ENCODE results near the gene UMAD1.

The UMAD1 gene

DNA sequence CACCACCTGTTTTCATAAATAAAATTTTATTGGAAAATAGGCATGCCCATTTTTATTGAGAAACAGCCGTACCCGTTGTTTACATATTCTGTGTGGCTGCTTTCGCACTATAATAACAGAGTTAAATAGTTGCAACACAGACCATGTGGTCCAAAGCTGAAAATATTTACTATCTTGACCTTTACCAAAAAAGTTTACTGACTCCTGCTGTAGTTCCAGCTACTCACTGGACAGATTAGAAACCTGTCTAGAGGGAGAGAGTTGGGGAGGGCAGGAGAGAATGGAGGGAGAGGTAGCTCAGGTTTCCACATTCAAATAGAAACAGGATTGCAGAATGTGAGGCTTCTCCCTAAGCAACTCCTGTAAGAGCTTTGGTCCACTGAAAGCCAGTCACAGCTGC, 273.0 kb downstream of the UMAD1 start:
- Histone ChIP-seq H2BK15ac (ENCODE audit: low read depth, poor library complexity, severe bottlenecking) (no peak overlapping the region), H2AK5ac (ENCODE audit: low read length, severe bottlenecking) (no peak overlapping the region), H3K79me1 (replicated peaks; ENCODE audit: low read length, poor library complexity, severe bottlenecking) (no peaks in the 10 kb centered on the region), H3K9me3 (ENCODE audit: control insufficient read depth, low read length) (no peaks in the 10 kb centered on the region), H3K27ac (ENCODE audit: low read length, poor library complexity, severe bottlenecking) (no peak overlapping the region), H2BK120ac (ENCODE audit: low read depth, low read length) (no peak overlapping the region), H3K9ac (ENCODE audit: low read length) (no peak overlapping the region), H4K91ac (ENCODE audit: low read length) (no peak overlapping the region), H3K14ac (ENCODE audit: low read length in 2 of 2) (no peak overlapping the region), H3K4ac (ENCODE audit: low read depth in 1 of 2, low read length in 2 of 2) (no peak overlapping the region), H3K18ac (ENCODE audit: low read depth in 1 of 2, low read length in 2 of 2) (peak overlapping the region in 1 of 2 experiments; percentile 14), H3K4me2 (ENCODE audit: low read length, poor library complexity, severe bottlenecking) (no peak overlapping the region), H3K36me3 (ENCODE audit: control insufficient read depth in 1 of 2, insufficient read depth in 2 of 2, low read depth in 1 of 2, low read length in 2 of 2) (no peaks in the 10 kb centered on the region), H3K4me3 (ENCODE audit: insufficient read depth in 1 of 2, low read depth in 1 of 2, low read length in 2 of 2) (no peak overlapping the region), H2BK5ac (ENCODE audit: low read depth, low read length, poor library complexity, severe bottlenecking) (no peak overlapping the region), H3K23ac (ENCODE audit: low read length in 2 of 2) (no peak overlapping the region), H3K4me1 (ENCODE audit: control insufficient read depth, insufficient read depth, low read depth, low read length) (peaks cover 1% of the 10 kb centered on the region), H4K8ac (ENCODE audit: low read length) (no peak overlapping the region), H3K27me3 (ENCODE audit: control insufficient read depth in 1 of 2, insufficient read depth in 1 of 2, low read length in 2 of 2) (no peaks in the 10 kb centered on the region), H2AFZ (ENCODE audit: low read depth, low read length) (no peak overlapping the region), H2BK12ac (ENCODE audit: low read length in 2 of 2) (no peak overlapping the region)
- WGBS: 64% methylated on average over 3 of the region's 3 CpGs
- peak; percentile 50 for DNase-seq

DNA sequence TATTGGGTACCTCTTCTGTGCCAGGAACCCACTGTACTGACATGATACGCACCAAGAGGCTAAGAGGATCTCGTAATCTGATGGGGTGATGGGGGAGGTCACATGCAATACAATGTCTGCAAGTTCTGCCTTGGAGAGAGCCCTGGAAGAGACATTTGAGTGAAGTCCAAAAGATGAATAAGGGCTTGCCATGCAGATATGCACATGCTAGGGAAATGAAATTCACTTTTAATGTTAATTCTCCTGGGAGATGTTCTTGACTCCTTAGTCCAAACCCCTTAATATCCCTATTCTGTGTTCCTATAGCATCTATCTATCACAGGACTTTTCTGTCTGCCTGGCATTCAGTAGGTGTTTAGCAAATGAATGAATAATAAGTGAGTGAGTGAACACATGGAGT, 274.0 kb downstream of the UMAD1 start:
- Histone ChIP-seq H3K14ac (ENCODE audit: low read length in 2 of 2) (no peak overlapping the region), H2BK120ac (ENCODE audit: low read depth, low read length) (no peak overlapping the region), H3K27me3 (ENCODE audit: control insufficient read depth in 1 of 2, insufficient read depth in 1 of 2, low read length in 2 of 2) (no peaks in the 10 kb centered on the region), H3K4me1 (ENCODE audit: control insufficient read depth, insufficient read depth, low read depth, low read length) (no peaks in the 10 kb centered on the region), H3K18ac (ENCODE audit: low read depth in 1 of 2, low read length in 2 of 2) (no peak overlapping the region), H3K4me2 (ENCODE audit: low read length, poor library complexity, severe bottlenecking) (no peak overlapping the region), H2BK12ac (ENCODE audit: low read length in 2 of 2) (no peak overlapping the region), H4K8ac (ENCODE audit: low read length) (no peak overlapping the region), H2BK5ac (ENCODE audit: low read depth, low read length, poor library complexity, severe bottlenecking) (no peak overlapping the region), H3K27ac (ENCODE audit: low read length, poor library complexity, severe bottlenecking) (no peak overlapping the region), H3K9me3 (ENCODE audit: control insufficient read depth, low read length) (no peaks in the 10 kb centered on the region), H2BK15ac (ENCODE audit: low read depth, poor library complexity, severe bottlenecking) (no peak overlapping the region), H3K4ac (ENCODE audit: low read depth in 1 of 2, low read length in 2 of 2) (no peak overlapping the region), H2AK5ac (ENCODE audit: low read length, severe bottlenecking) (no peak overlapping the region), H4K91ac (ENCODE audit: low read length) (no peak overlapping the region), H3K79me1 (replicated peaks; ENCODE audit: low read length, poor library complexity, severe bottlenecking) (no peaks in the 10 kb centered on the region), H2AFZ (ENCODE audit: low read depth, low read length) (no peak overlapping the region), H3K9ac (ENCODE audit: low read length) (no peak overlapping the region), H3K4me3 (ENCODE audit: insufficient read depth in 1 of 2, low read depth in 1 of 2, low read length in 2 of 2) (no peak overlapping the region), H3K36me3 (ENCODE audit: control insufficient read depth in 1 of 2, insufficient read depth in 2 of 2, low read depth in 1 of 2, low read length in 2 of 2) (no peaks in the 10 kb centered on the region), H3K23ac (ENCODE audit: low read length in 2 of 2) (no peak overlapping the region)
- DNase-seq: no peak
- 98% methylated on average over 2 of the region's 2 CpGs for WGBS

GRCh38 chr7:7916064-7916463, 275.5 kb downstream of the UMAD1 start:
- no peak overlapping the region for H2BK15ac ChIP-seq (ENCODE audit: low read depth, poor library complexity, severe bottlenecking)
- no peak overlapping the region for H2AFZ ChIP-seq (ENCODE audit: low read depth, low read length)
- H2AK5ac ChIP-seq (ENCODE audit: low read length, severe bottlenecking): no peak overlapping the region
- H3K23ac ChIP-seq (ENCODE audit: low read length in 2 of 2): no peak overlapping the region
- no peak overlapping the region for H3K14ac ChIP-seq (ENCODE audit: low read length in 2 of 2)
- H4K91ac ChIP-seq (ENCODE audit: low read length): no peak overlapping the region
- no peak overlapping the region for H3K4me2 ChIP-seq (ENCODE audit: low read length, poor library complexity, severe bottlenecking)
- no peaks in the 10 kb centered on the region for H3K36me3 ChIP-seq (ENCODE audit: control insufficient read depth in 1 of 2, insufficient read depth in 2 of 2, low read depth in 1 of 2, low read length in 2 of 2)
- H3K79me1 ChIP-seq (replicated peaks; ENCODE audit: low read length, poor library complexity, severe bottlenecking): no peaks in the 10 kb centered on the region
- H3K27me3 ChIP-seq (ENCODE audit: control insufficient read depth in 1 of 2, insufficient read depth in 1 of 2, low read length in 2 of 2): no peaks in the 10 kb centered on the region
- WGBS: 56% methylated on average over 1 of the region's 1 CpG
- H2BK5ac ChIP-seq (ENCODE audit: low read depth, low read length, poor library complexity, severe bottlenecking): no peak overlapping the region
- no peak overlapping the region for H2BK120ac ChIP-seq (ENCODE audit: low read depth, low read length)
- no peak overlapping the region for H3K27ac ChIP-seq (ENCODE audit: low read length, poor library complexity, severe bottlenecking)
- H4K8ac ChIP-seq (ENCODE audit: low read length): no peak overlapping the region
- no peak for DNase-seq
- H2BK12ac ChIP-seq (ENCODE audit: low read length in 2 of 2): no peak overlapping the region
- H3K4me1 ChIP-seq (ENCODE audit: control insufficient read depth, insufficient read depth, low read depth, low read length): no peaks in the 10 kb centered on the region
- no peak overlapping the region for H3K9ac ChIP-seq (ENCODE audit: low read length)
- H3K9me3 ChIP-seq (ENCODE audit: control insufficient read depth, low read length): no peaks in the 10 kb centered on the region
- H3K4me3 ChIP-seq (ENCODE audit: insufficient read depth in 1 of 2, low read depth in 1 of 2, low read length in 2 of 2): no peak overlapping the region
- H3K4ac ChIP-seq (ENCODE audit: low read depth in 1 of 2, low read length in 2 of 2): no peak overlapping the region
- no peak overlapping the region for H3K18ac ChIP-seq (ENCODE audit: low read depth in 1 of 2, low read length in 2 of 2)

DNA sequence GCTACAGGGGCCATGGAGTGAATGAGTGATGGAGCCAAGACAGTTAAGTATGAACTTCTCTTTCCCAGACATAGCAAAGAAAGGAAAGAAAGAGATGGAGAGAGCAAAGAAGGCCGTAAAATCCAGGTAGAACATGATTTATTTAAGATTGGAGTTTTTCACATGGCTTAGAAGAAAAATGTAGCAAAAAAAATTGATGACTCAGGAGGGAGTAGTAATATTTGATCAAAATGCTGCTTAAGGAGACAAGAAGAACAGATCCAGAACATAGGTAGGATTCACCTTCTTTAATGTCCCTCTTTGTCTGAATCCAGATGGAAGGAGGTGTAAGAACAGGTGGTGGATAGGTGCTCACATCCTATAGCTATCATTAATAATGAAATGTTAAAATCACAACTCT, 277.0 kb downstream of the UMAD1 start:
- Histone ChIP-seq H4K91ac (ENCODE audit: low read length) (no peak overlapping the region), H3K79me1 (replicated peaks; ENCODE audit: low read length, poor library complexity, severe bottlenecking) (no peaks in the 10 kb centered on the region), H3K4me2 (ENCODE audit: low read length, poor library complexity, severe bottlenecking) (no peak overlapping the region), H3K27ac (ENCODE audit: low read length, poor library complexity, severe bottlenecking) (no peak overlapping the region), H3K36me3 (ENCODE audit: control insufficient read depth in 1 of 2, insufficient read depth in 2 of 2, low read depth in 1 of 2, low read length in 2 of 2) (no peaks in the 10 kb centered on the region), H3K9me3 (ENCODE audit: control insufficient read depth, low read length) (no peaks in the 10 kb centered on the region), H3K23ac (ENCODE audit: low read length in 2 of 2) (no peak overlapping the region), H3K4ac (ENCODE audit: low read depth in 1 of 2, low read length in 2 of 2) (no peak overlapping the region), H2BK15ac (ENCODE audit: low read depth, poor library complexity, severe bottlenecking) (no peak overlapping the region), H2AFZ (ENCODE audit: low read depth, low read length) (no peak overlapping the region), H3K14ac (ENCODE audit: low read length in 2 of 2) (no peak overlapping the region), H3K4me1 (ENCODE audit: control insufficient read depth, insufficient read depth, low read depth, low read length) (no peaks in the 10 kb centered on the region), H3K4me3 (ENCODE audit: insufficient read depth in 1 of 2, low read depth in 1 of 2, low read length in 2 of 2) (no peak overlapping the region), H2BK12ac (ENCODE audit: low read length in 2 of 2) (no peak overlapping the region), H3K18ac (ENCODE audit: low read depth in 1 of 2, low read length in 2 of 2) (no peak overlapping the region), H2AK5ac (ENCODE audit: low read length, severe bottlenecking) (no peak overlapping the region), H4K8ac (ENCODE audit: low read length) (no peak overlapping the region), H3K27me3 (ENCODE audit: control insufficient read depth in 1 of 2, insufficient read depth in 1 of 2, low read length in 2 of 2) (no peaks in the 10 kb centered on the region), H3K9ac (ENCODE audit: low read length) (no peak overlapping the region), H2BK120ac (ENCODE audit: low read depth, low read length) (no peak overlapping the region), H2BK5ac (ENCODE audit: low read depth, low read length, poor library complexity, severe bottlenecking) (no peak overlapping the region)
- 97% methylated on average over 1 of the region's 1 CpG for WGBS
- DNase-seq: no peak

Data from mesenchymal stem cell (in vitro differentiated cells and primary cell).